Stomach (tissue), 4 donors: Measurements from ENCODE around the gene SMOC2.

ENCODE experiments used
- POLR2A ChIP-seq, 4 donors: fragments of 450-650 bp; IDR thresholded peaks; one replicate each; pipeline ENCODE4 v1.6.1; 2016; ENCODE audit warnings: antibody characterized with exemption in 4 of 4, control low read depth in 2 of 4, mild to moderate bottlenecking in 1 of 4, moderate library complexity in 1 of 4
- TF ChIP-seq, protein P1 (sequence below), 7 experiments: fragments of 450-650 bp in 4 of 7; fragments of 200-600 bp in 3 of 7; sonication (generic) in 3 of 7; IDR thresholded peaks; one replicate each; pipeline ENCODE4 v1.5.1; 2016 to 2019; ENCODE audit warnings: antibody characterized with exemption in 7 of 7, control low read depth in 2 of 7, mild to moderate bottlenecking in 1 of 7

DNA sequence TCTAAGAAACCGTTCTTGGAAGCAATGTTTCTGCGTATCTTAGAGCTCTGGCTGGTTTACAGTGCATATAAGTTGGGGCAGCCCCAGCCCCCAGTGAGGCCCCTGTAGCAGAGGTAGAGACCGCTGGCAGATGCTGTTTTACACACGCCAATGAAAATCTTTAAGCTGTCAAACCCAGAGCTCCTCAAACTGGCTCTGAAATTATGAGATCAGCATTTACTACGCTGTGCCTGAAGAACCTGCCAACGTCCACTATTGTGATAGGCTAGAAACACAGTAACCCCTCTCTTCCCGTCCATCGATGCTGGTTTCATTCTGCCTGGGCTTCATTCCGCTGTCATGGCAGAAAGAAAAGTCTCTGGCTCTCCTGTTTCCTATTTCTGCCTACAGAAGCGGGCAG, 160.6 kb downstream of the SMOC2 start:
- TF ChIP-seq, protein P1, sequence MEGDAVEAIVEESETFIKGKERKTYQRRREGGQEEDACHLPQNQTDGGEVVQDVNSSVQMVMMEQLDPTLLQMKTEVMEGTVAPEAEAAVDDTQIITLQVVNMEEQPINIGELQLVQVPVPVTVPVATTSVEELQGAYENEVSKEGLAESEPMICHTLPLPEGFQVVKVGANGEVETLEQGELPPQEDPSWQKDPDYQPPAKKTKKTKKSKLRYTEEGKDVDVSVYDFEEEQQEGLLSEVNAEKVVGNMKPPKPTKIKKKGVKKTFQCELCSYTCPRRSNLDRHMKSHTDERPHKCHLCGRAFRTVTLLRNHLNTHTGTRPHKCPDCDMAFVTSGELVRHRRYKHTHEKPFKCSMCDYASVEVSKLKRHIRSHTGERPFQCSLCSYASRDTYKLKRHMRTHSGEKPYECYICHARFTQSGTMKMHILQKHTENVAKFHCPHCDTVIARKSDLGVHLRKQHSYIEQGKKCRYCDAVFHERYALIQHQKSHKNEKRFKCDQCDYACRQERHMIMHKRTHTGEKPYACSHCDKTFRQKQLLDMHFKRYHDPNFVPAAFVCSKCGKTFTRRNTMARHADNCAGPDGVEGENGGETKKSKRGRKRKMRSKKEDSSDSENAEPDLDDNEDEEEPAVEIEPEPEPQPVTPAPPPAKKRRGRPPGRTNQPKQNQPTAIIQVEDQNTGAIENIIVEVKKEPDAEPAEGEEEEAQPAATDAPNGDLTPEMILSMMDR (IDR thresholded peaks at IDR 0.05): no peak
- no peak for TF ChIP-seq POLR2A (IDR thresholded peaks at IDR 0.05)
